HEK293 (cell line): ENCODE results near the gene TIMM44.

Experiments used
- CTCF ChIA-PET: fragments of 350-600 bp; formaldehyde crosslinking; extraction: SDS; loops from one replicate; lab custom pipeline; 2021; ENCODE audit warnings: antibody characterized with exemption; lab: Yijun Ruan, JAX
- POLR2A ChIA-PET: fragments of 300-600 bp; formaldehyde crosslinking; extraction: SDS; loops from one replicate; lab custom pipeline; 2020; ENCODE audit warnings: antibody characterized with exemption, inconsistent platforms; lab: Yijun Ruan, JAX
- H3K27ac ChIP-seq: fragments of 200-500 bp; sonication (Bioruptor generic); 2 replicates; pipeline ENCODE4 v1.5.1; 2014; ENCODE audit warnings: low read depth, low read length, control low read depth, inconsistent platforms; ENCODE audit errors: extremely low read depth
- H3K36me3 ChIP-seq, 2 experiments: fragments of 200-500 bp in 1 of 2; sonication (Bioruptor generic) in 1 of 2; 1 replicate in 1 of 2; 2 replicates in 1 of 2; pipeline ENCODE4 v1.5.1; 2014 to 2017; ENCODE audit warnings: inconsistent platforms in 2 of 2, low read length in 2 of 2; ENCODE audit not compliant: control insufficient read depth in 2 of 2, insufficient read depth in 1 of 2
- H3K4me1 ChIP-seq: fragments of 200-500 bp; sonication (Bioruptor generic); 2 replicates; pipeline ENCODE4 v1.5.1; 2014; ENCODE audit warnings: mild to moderate bottlenecking, low read length, inconsistent platforms; ENCODE audit not compliant: control insufficient read depth, insufficient read depth
- H3K4me3 ChIP-seq: 2 replicates; pipeline ENCODE4 v1.5.1; 2011; ENCODE audit warnings: low read depth, mild to moderate bottlenecking, control low read depth, low read length, moderate library complexity
- H3K9me3 ChIP-seq: fragments of 200-500 bp; sonication (Bioruptor generic); 2 replicates; pipeline ENCODE4 v1.5.1; 2014; ENCODE audit warnings: low read depth, low read length, inconsistent platforms; ENCODE audit not compliant: control insufficient read depth, insufficient read depth
- CTCF ChIP-seq: fragments of 450-650 bp; formaldehyde crosslinking; IDR thresholded peaks from 2 replicates; pipeline ENCODE4 v1.5.1; 2016; ENCODE audit warnings: missing biosample characterization, missing genetic modification characterization
- RBAK ChIP-seq: fragments of 450-650 bp; formaldehyde crosslinking; IDR thresholded peaks from 2 replicates; pipeline ENCODE4 v1.5.1; 2016; ENCODE audit warnings: missing biosample characterization, missing genetic modification characterization
- SCRT1 ChIP-seq: fragments of 450-650 bp; formaldehyde crosslinking; IDR thresholded peaks from 2 replicates; pipeline ENCODE4 v1.5.1; 2016; ENCODE audit warnings: missing biosample characterization, missing genetic modification characterization, borderline replicate concordance
- SP2 ChIP-seq: fragments of 450-650 bp; formaldehyde crosslinking; IDR thresholded peaks from 2 replicates; pipeline ENCODE4 v1.5.1; 2016; ENCODE audit warnings: missing biosample characterization, missing genetic modification characterization
- ZBTB1 ChIP-seq: fragments of 450-650 bp; formaldehyde crosslinking; IDR thresholded peaks from 2 replicates; pipeline ENCODE4 v1.5.1; 2016; ENCODE audit warnings: missing biosample characterization, missing genetic modification characterization
- ZFP41 ChIP-seq: fragments of 450-650 bp; formaldehyde crosslinking; IDR thresholded peaks from 2 replicates; pipeline ENCODE4 v1.5.1; 2016; ENCODE audit warnings: missing biosample characterization, missing genetic modification characterization, borderline replicate concordance
- ZFP69B ChIP-seq: fragments of 450-650 bp; formaldehyde crosslinking; IDR thresholded peaks from 2 replicates; pipeline ENCODE4 v1.5.1; 2016; ENCODE audit warnings: missing biosample characterization, missing genetic modification characterization
- ZNF10 ChIP-seq: fragments of 450-650 bp; formaldehyde crosslinking; IDR thresholded peaks from 2 replicates; pipeline ENCODE4 v1.5.1; 2017; ENCODE audit warnings: missing biosample characterization, missing genetic modification characterization
- ZNF174 ChIP-seq: fragments of 450-650 bp; formaldehyde crosslinking; IDR thresholded peaks from 2 replicates; pipeline ENCODE4 v1.5.0; 2017; ENCODE audit warnings: missing biosample characterization, mild to moderate bottlenecking, missing genetic modification characterization
- ZNF274 ChIP-seq, 2 experiments: fragments of 200-500 bp in 1 of 2; fragments of 450-650 bp in 1 of 2; sonication (Bioruptor generic) in 1 of 2; formaldehyde crosslinking in 1 of 2; IDR thresholded peaks; 2 replicates each; pipeline versions ENCODE4 v1.5.1 to v1.6.1; 2014 to 2016; ENCODE audit warnings: borderline replicate concordance in 1 of 2, inconsistent platforms in 1 of 2, low read length in 1 of 2, missing biosample characterization in 1 of 2, missing genetic modification characterization in 1 of 2
- ZNF324 ChIP-seq: fragments of 450-650 bp; formaldehyde crosslinking; IDR thresholded peaks from 2 replicates; pipeline ENCODE4 v1.5.1; 2016; ENCODE audit warnings: missing biosample characterization, missing genetic modification characterization
- ZNF48 ChIP-seq: fragments of 450-650 bp; formaldehyde crosslinking; IDR thresholded peaks from 2 replicates; pipeline ENCODE4 v1.5.1; 2016; ENCODE audit warnings: missing biosample characterization, missing genetic modification characterization
- ZNF830 ChIP-seq: fragments of 450-650 bp; IDR thresholded peaks from 2 replicates; pipeline ENCODE4 v1.5.0; 2018; ENCODE audit warnings: missing biosample characterization, missing genetic modification characterization, low read depth, mild to moderate bottlenecking, moderate library complexity
- ZNF843 ChIP-seq: fragments of 450-650 bp; formaldehyde crosslinking; IDR thresholded peaks from 2 replicates; pipeline ENCODE4 v1.5.1; 2016; ENCODE audit warnings: missing biosample characterization, missing genetic modification characterization
- ZSCAN4 ChIP-seq: fragments of 450-650 bp; formaldehyde crosslinking; IDR thresholded peaks from 2 replicates; pipeline ENCODE4 v1.5.1; 2017; ENCODE audit warnings: missing biosample characterization, missing genetic modification characterization
- TF ChIP-seq, protein P1 (sequence below): fragments of 450-650 bp; formaldehyde crosslinking; IDR thresholded peaks from 2 replicates; pipeline ENCODE4 v1.5.1; 2016; ENCODE audit warnings: missing biosample characterization, missing genetic modification characterization
- TF ChIP-seq, protein P2 (sequence below): fragments of 450-650 bp; formaldehyde crosslinking; conservative IDR thresholded peaks from 2 replicates; pipeline ENCODE4 v1.5.1; 2016; ENCODE audit warnings: low read depth, missing biosample characterization, missing genetic modification characterization

The TIMM44 gene

DNA sequence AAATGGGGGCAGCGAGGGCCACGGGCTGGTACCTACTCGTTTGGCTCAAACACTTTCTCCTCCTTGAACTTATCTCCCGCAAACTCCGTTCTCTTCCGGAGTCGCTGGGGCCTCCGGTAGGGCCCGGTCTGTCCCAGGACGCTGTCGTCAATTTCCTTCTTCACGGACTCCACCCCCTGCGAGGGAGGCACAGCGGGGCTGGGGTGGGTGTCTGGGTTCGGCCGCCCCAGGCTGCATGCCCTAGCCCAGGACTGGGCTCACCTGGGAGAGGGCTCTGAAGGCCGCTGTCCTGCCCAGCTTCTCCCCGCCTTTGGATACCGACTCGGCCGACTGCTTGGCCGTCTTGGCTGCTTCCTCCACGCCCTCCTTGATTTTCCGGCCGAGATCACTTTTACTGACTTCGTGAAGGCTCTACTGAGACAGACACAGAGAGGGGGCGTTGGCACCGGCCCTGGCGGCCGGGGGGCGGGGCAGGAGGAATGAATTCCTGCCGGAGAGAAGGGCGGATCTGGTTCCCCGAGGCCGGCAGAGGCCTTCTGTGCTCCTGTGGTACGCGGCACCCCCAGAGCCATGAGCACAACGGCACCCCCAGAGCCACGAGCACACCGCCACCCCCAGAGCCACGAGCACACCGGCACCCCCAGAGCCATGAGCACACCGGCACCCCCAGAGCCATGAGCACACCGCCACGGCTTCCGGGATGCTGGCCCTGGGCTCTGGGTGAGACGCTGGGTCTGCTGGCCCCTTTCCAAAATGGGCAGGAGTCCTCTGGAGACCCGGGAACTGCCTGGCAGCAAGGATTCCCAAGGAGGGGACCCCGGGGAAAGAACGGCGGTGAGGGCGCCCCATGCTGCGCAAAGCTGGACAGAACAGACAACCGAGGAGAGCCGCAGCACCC is 9.4 kb downstream of the TIMM44 start:
- TF ChIP-seq SP2: 0 out of 2 replicates have a peak, but pooled peaks have one; percentile 3
- TF ChIP-seq ZFP69B (tag by site-specific recombination): no peak
- H3K4me1 ChIP-seq: peaks cover 5% of the 10 kb centered on the region; the same call in 1 of the 2 replicates
- H3K9me3 ChIP-seq: no peaks in the 10 kb centered on the region
- H3K4me3 ChIP-seq: no peak overlapping the region
- ChIA-PET CTCF (interaction anchor here (0.7 to 1.2 kb wide), 3 partner anchors 10 to 323 kb away, joined by 3 to 5 read pairs (median 3); partner anchors contain the start of gene TIMM44), POLR2A (interaction anchor here (1.4 kb wide), 1 partner anchor 14 kb away, joined by 4 read pairs; the partner anchor contains the start of gene SNAPC2)
- peaks cover 29 to 86% of the 10 kb centered on the region in 2 experiments for H3K36me3 ChIP-seq
- no peak overlapping the region for H3K27ac ChIP-seq

DNA sequence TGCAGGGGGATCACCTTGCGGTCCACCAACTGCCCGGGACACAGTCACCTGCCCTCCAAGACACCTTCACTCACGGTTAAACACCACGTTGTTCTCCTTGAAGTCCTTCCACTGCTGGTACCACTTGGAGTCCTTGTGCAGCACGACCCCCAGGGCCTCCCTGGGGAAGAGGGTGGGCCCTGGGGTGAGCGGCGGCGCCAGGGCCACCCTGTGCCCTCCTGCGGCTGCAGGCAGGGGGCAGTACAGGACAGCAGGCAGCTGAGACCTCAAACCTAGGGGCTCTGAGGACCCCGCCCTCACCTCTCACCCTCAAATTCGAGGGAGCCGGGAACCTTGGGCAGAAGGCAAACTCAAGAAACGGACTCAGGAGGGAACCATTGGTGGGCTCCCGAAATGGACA is 10.1 kb downstream of the TIMM44 start:
- peak; percentile 20; the same call in 1 of the 2 replicates for TF ChIP-seq CTCF (tag by site-specific recombination)
- TF ChIP-seq ZNF843 (tag by site-specific recombination): no peak
- no peak for TF ChIP-seq ZFP41 (tag by site-specific recombination)
- TF ChIP-seq ZNF830 (tag by site-specific recombination): no peak
- Histone ChIP-seq H3K4me1 (peaks cover 11% of the 10 kb centered on the region), H3K4me3 (no peak overlapping the region), H3K9me3 (no peaks in the 10 kb centered on the region), H3K36me3 (peaks cover 29 to 81% of the 10 kb centered on the region in 2 experiments), H3K27ac (no peak overlapping the region)
- POLR2A ChIA-PET: interaction anchor here (5.8 kb wide), 1 partner anchor 9 kb away, joined by 60 read pairs; the partner anchor contains the start of gene TIMM44
- CTCF ChIA-PET: interaction anchor here (0.7 kb wide), 1 partner anchor 323 kb away, joined by 3 read pairs; no protein-coding TSS in a partner anchor

DNA sequence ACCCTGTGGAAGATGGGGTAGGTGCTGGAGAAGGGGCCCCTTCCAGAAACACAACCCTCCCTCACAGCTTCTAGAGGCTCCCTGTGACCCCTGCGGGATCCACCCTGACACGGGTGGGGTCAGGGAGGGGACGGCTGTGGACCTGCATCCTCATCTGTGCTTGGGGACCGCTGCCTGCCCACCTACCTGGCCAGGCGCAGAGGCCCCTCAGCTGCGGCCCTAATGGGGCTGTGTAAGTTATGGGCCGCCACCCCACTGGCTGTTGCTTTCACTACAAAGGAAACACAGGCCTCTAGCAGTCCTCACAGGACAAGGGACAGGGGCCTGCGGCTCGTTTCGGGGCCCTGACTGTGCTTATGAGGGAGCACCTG is 10.6 kb downstream of the TIMM44 start:
- Histone ChIP-seq H3K27ac (no peak overlapping the region), H3K36me3 (peaks cover 28 to 76% of the 10 kb centered on the region in 2 experiments), H3K4me1 (peaks cover 14% of the 10 kb centered on the region), H3K9me3 (no peaks in the 10 kb centered on the region), H3K4me3 (no peak overlapping the region)
- CTCF ChIA-PET: no interaction called here
- POLR2A ChIA-PET: interaction anchor here (5.8 kb wide), 1 partner anchor 10 kb away, joined by 60 read pairs; the partner anchor contains the start of gene TIMM44
- TF ChIP-seq ZNF10 (tag by site-specific recombination) (no peak), ZNF274 (IDR thresholded peaks at IDR 0.05; ENCODE audit: low read length) (no peak), ZNF274 (tag by site-specific recombination; IDR thresholded peaks at IDR 0.05; ENCODE audit: borderline replicate concordance) (no peak), ZNF324 (tag by site-specific recombination) (no peak), ZBTB1 (tag by site-specific recombination) (no peak), SCRT1 (tag by site-specific recombination) (no peak), RBAK (tag by site-specific recombination) (no peak), ZNF174 (no peak), ZNF48 (tag by site-specific recombination) (no peak), ZSCAN4 (tag by site-specific recombination) (no peak)
- TF ChIP-seq, protein P1, sequence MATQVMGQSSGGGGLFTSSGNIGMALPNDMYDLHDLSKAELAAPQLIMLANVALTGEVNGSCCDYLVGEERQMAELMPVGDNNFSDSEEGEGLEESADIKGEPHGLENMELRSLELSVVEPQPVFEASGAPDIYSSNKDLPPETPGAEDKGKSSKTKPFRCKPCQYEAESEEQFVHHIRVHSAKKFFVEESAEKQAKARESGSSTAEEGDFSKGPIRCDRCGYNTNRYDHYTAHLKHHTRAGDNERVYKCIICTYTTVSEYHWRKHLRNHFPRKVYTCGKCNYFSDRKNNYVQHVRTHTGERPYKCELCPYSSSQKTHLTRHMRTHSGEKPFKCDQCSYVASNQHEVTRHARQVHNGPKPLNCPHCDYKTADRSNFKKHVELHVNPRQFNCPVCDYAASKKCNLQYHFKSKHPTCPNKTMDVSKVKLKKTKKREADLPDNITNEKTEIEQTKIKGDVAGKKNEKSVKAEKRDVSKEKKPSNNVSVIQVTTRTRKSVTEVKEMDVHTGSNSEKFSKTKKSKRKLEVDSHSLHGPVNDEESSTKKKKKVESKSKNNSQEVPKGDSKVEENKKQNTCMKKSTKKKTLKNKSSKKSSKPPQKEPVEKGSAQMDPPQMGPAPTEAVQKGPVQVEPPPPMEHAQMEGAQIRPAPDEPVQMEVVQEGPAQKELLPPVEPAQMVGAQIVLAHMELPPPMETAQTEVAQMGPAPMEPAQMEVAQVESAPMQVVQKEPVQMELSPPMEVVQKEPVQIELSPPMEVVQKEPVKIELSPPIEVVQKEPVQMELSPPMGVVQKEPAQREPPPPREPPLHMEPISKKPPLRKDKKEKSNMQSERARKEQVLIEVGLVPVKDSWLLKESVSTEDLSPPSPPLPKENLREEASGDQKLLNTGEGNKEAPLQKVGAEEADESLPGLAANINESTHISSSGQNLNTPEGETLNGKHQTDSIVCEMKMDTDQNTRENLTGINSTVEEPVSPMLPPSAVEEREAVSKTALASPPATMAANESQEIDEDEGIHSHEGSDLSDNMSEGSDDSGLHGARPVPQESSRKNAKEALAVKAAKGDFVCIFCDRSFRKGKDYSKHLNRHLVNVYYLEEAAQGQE (tag by site-specific recombination): no peak
- TF ChIP-seq, protein P2, sequence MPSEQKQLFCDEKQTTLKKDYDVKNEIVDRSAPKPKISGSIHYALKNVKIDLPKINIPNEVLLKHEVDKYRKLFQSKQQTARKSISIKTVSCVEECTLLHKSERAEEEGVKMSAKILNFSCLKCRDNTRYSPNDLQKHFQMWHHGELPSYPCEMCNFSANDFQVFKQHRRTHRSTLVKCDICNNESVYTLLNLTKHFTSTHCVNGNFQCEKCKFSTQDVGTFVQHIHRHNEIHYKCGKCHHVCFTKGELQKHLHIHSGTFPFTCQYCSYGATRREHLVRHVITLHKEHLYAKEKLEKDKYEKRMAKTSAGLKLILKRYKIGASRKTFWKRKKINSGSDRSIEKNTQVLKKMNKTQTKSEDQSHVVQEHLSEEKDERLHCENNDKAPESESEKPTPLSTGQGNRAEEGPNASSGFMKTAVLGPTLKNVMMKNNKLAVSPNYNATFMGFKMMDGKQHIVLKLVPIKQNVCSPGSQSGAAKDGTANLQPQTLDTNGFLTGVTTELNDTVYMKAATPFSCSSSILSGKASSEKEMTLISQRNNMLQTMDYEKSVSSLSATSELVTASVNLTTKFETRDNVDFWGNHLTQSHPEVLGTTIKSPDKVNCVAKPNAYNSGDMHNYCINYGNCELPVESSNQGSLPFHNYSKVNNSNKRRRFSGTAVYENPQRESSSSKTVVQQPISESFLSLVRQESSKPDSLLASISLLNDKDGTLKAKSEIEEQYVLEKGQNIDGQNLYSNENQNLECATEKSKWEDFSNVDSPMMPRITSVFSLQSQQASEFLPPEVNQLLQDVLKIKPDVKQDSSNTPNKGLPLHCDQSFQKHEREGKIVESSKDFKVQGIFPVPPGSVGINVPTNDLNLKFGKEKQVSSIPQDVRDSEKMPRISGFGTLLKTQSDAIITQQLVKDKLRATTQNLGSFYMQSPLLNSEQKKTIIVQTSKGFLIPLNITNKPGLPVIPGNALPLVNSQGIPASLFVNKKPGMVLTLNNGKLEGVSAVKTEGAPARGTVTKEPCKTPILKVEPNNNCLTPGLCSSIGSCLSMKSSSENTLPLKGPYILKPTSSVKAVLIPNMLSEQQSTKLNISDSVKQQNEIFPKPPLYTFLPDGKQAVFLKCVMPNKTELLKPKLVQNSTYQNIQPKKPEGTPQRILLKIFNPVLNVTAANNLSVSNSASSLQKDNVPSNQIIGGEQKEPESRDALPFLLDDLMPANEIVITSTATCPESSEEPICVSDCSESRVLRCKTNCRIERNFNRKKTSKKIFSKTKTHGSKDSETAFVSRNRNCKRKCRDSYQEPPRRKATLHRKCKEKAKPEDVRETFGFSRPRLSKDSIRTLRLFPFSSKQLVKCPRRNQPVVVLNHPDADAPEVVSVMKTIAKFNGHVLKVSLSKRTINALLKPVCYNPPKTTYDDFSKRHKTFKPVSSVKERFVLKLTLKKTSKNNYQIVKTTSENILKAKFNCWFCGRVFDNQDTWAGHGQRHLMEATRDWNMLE (tag by site-specific recombination): no peak
